GM12875 (cell line): ENCODE data around the gene TMEM108.
A peak's percentile ranks its signal among the peaks of the same experiment; 100 is the strongest.

Experiments
- H3K4me3 ChIP-seq: one replicate; pipeline ENCODE4 v1.5.1; 2011; ENCODE audit warnings: low read depth, low read length, control low read depth
- CTCF ChIP-seq: IDR thresholded peaks from 2 replicates; pipeline ENCODE4 v1.5.1; 2011; ENCODE audit warnings: low read depth, mild to moderate bottlenecking, control low read depth, inconsistent platforms, low read length, moderate library complexity, borderline replicate concordance; ENCODE audit not compliant: insufficient read depth

The TMEM108 gene

DNA sequence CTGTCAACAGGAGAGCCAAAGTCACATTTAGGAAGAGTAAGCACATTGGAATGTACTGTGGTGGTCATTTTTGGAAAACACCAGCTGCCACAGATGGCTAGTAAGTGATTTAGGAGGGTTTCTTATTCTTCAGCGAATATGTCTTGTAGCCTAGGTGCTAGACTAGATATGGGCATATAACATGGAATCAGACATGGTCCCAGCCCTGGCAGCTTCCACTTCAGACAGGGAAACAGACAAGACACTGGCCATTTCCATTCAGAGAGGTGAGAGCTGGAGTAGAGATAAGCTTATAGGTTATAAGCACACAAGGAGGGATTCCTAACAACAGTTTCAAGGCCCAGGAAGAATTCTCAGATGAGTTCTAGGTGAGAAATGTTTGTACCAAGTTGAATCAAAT, 333.5 kb downstream of the TMEM108 start:
- H3K4me3 ChIP-seq: no peak overlapping the region
- no peak for TF ChIP-seq CTCF

DNA sequence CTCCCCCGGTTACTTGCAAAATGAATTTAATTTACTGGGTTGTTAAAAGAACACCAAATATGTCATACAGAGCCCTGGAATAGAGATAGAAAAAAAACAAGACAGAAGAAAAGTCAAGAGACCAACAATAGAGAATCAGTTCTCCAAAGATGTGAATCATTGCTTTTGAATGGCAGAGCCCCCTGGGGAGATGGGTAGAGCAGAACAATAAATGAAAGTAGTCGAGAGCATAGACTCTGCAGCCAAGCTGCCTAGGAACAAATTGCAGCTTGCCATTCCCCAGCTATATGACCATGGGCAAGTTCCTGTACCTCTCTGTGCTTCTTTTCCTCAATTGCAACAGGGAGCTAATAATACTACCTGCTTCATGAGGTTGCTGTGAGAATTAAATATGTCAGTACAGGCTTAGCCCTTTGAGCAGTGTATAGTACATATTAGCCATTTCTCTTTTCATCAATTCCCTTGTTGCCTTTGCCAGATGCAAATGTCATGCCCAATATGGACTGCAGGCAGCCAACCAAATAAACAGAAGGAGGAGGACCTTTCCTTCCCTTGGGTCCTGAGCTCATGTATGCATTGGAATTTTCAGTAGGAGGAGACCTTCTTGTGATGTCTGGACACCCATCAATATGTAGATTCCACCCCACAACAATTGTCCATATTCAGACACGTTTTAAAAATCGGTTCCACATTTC, 336.7 kb downstream of the TMEM108 start:
- no peak for TF ChIP-seq CTCF
- H3K4me3 ChIP-seq: no peak overlapping the region

GRCh38 chr3:133375403-133375745, 337.2 kb downstream of the TMEM108 start:
- TF ChIP-seq CTCF: no peak
- H3K4me3 ChIP-seq: no peak overlapping the region

GRCh38 chr3:133376810-133377209, 338.6 kb downstream of the TMEM108 start:
- TF ChIP-seq CTCF: no peak
- H3K4me3 ChIP-seq: no peak overlapping the region

GRCh38 chr3:133377396-133377795, 339.2 kb downstream of the TMEM108 start:
- no peak overlapping the region for H3K4me3 ChIP-seq
- TF ChIP-seq CTCF: peak; percentile 31; the same call in 1 of the 2 replicates

- no peak overlapping the region for H3K4me3 ChIP-seq
- TF ChIP-seq CTCF: no peak
Observed at GRCh38 chr3:133379926-133380325, 341.7 kb downstream of the TMEM108 start.

GRCh38 chr3:133380481-133381225, 342.5 kb downstream of the TMEM108 start:
- no peak for TF ChIP-seq CTCF
- H3K4me3 ChIP-seq: no peak overlapping the region
